Stimulated activated naive B cell treated with anti-CD40 and anti-IgM and Interleukin-4, amounts not matched to agents 10 μg/mL and 1 μg/mL and 100 μg/mL, for 72 hours (primary cell): Measurements from ENCODE around the gene FBXO10.

Experiments
- ATAC-seq, 2 donors: fragments of 150-1000 bp; cut with Tn5 transposase; replicated peaks; 2 replicates each; pipeline ENCODE4 v1.10.0; 2021; ENCODE audit warnings: moderate library complexity in 1 of 2
- DNase-seq: peaks from one replicate; pipeline ENCODE4 v3.0.0; 2021
- H3K27ac Mint-ChIP-seq: one replicate; pipeline ENCODE4 v1.8.0; 2022; ENCODE audit warnings: mild to moderate bottlenecking, mixed read lengths
- H3K27me3 Mint-ChIP-seq, 2 donors: one replicate each; pipeline ENCODE4 v1.8.0; 2022; ENCODE audit warnings: mixed read lengths in 2 of 2
- H3K36me3 Mint-ChIP-seq, 2 donors: one replicate each; pipeline ENCODE4 v1.8.0; 2022; ENCODE audit warnings: mixed read lengths in 2 of 2, mild to moderate bottlenecking in 1 of 2
- H3K4me1 Mint-ChIP-seq, 2 donors: one replicate each; pipeline ENCODE4 v1.8.0; 2022; ENCODE audit warnings: mixed read lengths in 2 of 2, mild to moderate bottlenecking in 1 of 2
- H3K4me3 Mint-ChIP-seq, 2 donors: one replicate each; pipeline ENCODE4 v1.8.0; 2022; ENCODE audit warnings: mild to moderate bottlenecking in 2 of 2, mixed read lengths in 2 of 2, moderate library complexity in 1 of 2
- H3K9me3 Mint-ChIP-seq, 2 donors: one replicate each; pipeline ENCODE4 v1.8.0; 2022; ENCODE audit warnings: mixed read lengths in 2 of 2, mild to moderate bottlenecking in 1 of 2

Gene FBXO10

GRCh38 chr9:37464426-37465248, 111.5 kb downstream of the FBXO10 start:
- peak overlapping the region; percentile 92 to 98 for H3K4me3 Mint-ChIP-seq
- H3K9me3 Mint-ChIP-seq, result no peaks in the 10 kb centered on the region
- H3K27me3 Mint-ChIP-seq, result no peaks in the 10 kb centered on the region
- ATAC-seq (peak; percentile 57 to 63), DNase-seq (no peak)
- peaks cover 23 to 41% of the 10 kb centered on the region in 2 donors for H3K4me1 Mint-ChIP-seq
- peaks cover 11 to 19% of the 10 kb centered on the region in 2 donors for H3K36me3 Mint-ChIP-seq
- H3K27ac Mint-ChIP-seq, result peak overlapping the region; percentile 99

GRCh38 chr9:37464006-37464405, 112.2 kb downstream of the FBXO10 start:
- Mint-ChIP-seq H3K27ac (peak overlapping the region; percentile 99), H3K9me3 (no peaks in the 10 kb centered on the region), H3K36me3 (peaks cover 11 to 19% of the 10 kb centered on the region in 2 donors), H3K27me3 (no peaks in the 10 kb centered on the region), H3K4me1 (peaks cover 23 to 41% of the 10 kb centered on the region in 2 donors), H3K4me3 (peak overlapping the region; percentile 92 to 98)
- DNase-seq (no peak), ATAC-seq (no peak)
